H9 (cell line): ENCODE measurements around the gene MAN1A2. TPM values are rescaled to one million over a fixed set of nuclear protein-coding genes. Genes with fewer than 3 reads are reported as not detected.

Experiments used
- DNase-seq: peaks from one replicate; pipeline ENCODE4 v3.0.0-alpha.2; 2017
- H2AFZ ChIP-seq: one replicate; pipeline ENCODE4 v1.6.1; 2013; ENCODE audit warnings: mild to moderate bottlenecking, low read length, control low read depth, moderate library complexity
- H2AK5ac ChIP-seq: 2 replicates; pipeline ENCODE4 v1.6.1; 2013; ENCODE audit warnings: low read length, control low read depth, mixed read lengths; ENCODE audit not compliant: insufficient read length
- H2BK120ac ChIP-seq: one replicate; pipeline ENCODE4 v1.6.1; 2013; ENCODE audit warnings: low read depth, mild to moderate bottlenecking, low read length, control low read depth, inconsistent platforms; ENCODE audit not compliant: poor library complexity, severe bottlenecking
- H2BK12ac ChIP-seq: 2 replicates; pipeline ENCODE4 v1.6.1; 2013; ENCODE audit warnings: low read length, control low read depth, mixed read lengths, low read depth; ENCODE audit not compliant: insufficient read length
- H2BK15ac ChIP-seq: 2 replicates; pipeline ENCODE4 v1.6.1; 2013; ENCODE audit warnings: low read depth, low read length, control low read depth
- H2BK20ac ChIP-seq: one replicate; pipeline ENCODE4 v1.6.1; 2013; ENCODE audit warnings: low read depth, mild to moderate bottlenecking, low read length, control low read depth, inconsistent platforms; ENCODE audit not compliant: poor library complexity, severe bottlenecking
- H2BK5ac ChIP-seq: 2 replicates; pipeline ENCODE4 v1.6.1; 2013; ENCODE audit warnings: low read length, control low read depth, mixed read lengths; ENCODE audit not compliant: insufficient read length
- H3K14ac ChIP-seq: 2 replicates; pipeline ENCODE4 v1.6.1; 2013; ENCODE audit warnings: low read length, control low read depth; ENCODE audit not compliant: insufficient read depth
- H3K18ac ChIP-seq: 2 replicates; pipeline ENCODE4 v1.6.1; 2013; ENCODE audit warnings: low read depth, mild to moderate bottlenecking, mixed read lengths, low read length, control low read depth; ENCODE audit not compliant: insufficient read length
- H3K23ac ChIP-seq: 2 replicates; pipeline ENCODE4 v1.6.1; 2013; ENCODE audit warnings: low read length, control low read depth, mixed read lengths, low read depth; ENCODE audit not compliant: insufficient read length
- H3K23me2 ChIP-seq: 2 replicates; pipeline ENCODE4 v1.6.1; 2013; ENCODE audit warnings: low read depth, mild to moderate bottlenecking, mixed read lengths, low read length, control low read depth; ENCODE audit not compliant: insufficient read length, poor library complexity, severe bottlenecking
- H3K27ac ChIP-seq: 2 replicates; pipeline ENCODE4 v1.5.1; 2013; ENCODE audit warnings: low read length, control low read depth, mixed read lengths, low read depth; ENCODE audit not compliant: insufficient read length
- H3K27me3 ChIP-seq: 2 replicates; pipeline ENCODE4 v1.6.1; 2013; ENCODE audit warnings: low read length, control low read depth, inconsistent platforms; ENCODE audit not compliant: insufficient read depth
- H3K4ac ChIP-seq: 2 replicates; pipeline ENCODE4 v1.6.1; 2013; ENCODE audit warnings: low read depth, mild to moderate bottlenecking, control low read depth, inconsistent platforms, low read length, moderate library complexity
- H3K4me1 ChIP-seq: 2 replicates; pipeline ENCODE4 v1.6.1; 2013; ENCODE audit warnings: low read length, control low read depth, inconsistent platforms; ENCODE audit not compliant: insufficient read depth
- H3K4me2 ChIP-seq: 2 replicates; pipeline ENCODE4 v1.6.1; 2013; ENCODE audit warnings: low read length, control low read depth, mixed read lengths; ENCODE audit not compliant: insufficient read length, insufficient read depth
- H3K56ac ChIP-seq: 2 replicates; pipeline ENCODE4 v1.6.1; 2013; ENCODE audit warnings: low read depth, mild to moderate bottlenecking, mixed read lengths, low read length, control low read depth; ENCODE audit not compliant: insufficient read length
- H3K79me1 ChIP-seq: 2 replicates; pipeline ENCODE4 v1.6.1; 2013; ENCODE audit warnings: low read depth, mild to moderate bottlenecking, moderate library complexity, low read length, control low read depth, inconsistent platforms; ENCODE audit not compliant: insufficient read depth, poor library complexity, severe bottlenecking
- H3K79me2 ChIP-seq: 2 replicates; pipeline ENCODE4 v1.6.1; 2013; ENCODE audit warnings: low read length, control low read depth, inconsistent platforms; ENCODE audit not compliant: insufficient read depth
- H3K9ac ChIP-seq: 2 replicates; pipeline ENCODE4 v1.6.1; 2013; ENCODE audit warnings: low read length, control low read depth, mixed read lengths; ENCODE audit not compliant: insufficient read length; ENCODE audit errors: extremely low read depth
- H3K9me3 ChIP-seq: one replicate; pipeline ENCODE4 v1.6.1; 2013; ENCODE audit warnings: low read depth, low read length, inconsistent platforms; ENCODE audit not compliant: control insufficient read depth
- H3T11ph ChIP-seq: one replicate; pipeline ENCODE4 v1.6.1; 2013; ENCODE audit warnings: mild to moderate bottlenecking, low read length, control low read depth, inconsistent platforms
- H4K20me1 ChIP-seq: one replicate; pipeline ENCODE4 v1.6.1; 2013; ENCODE audit not compliant: control insufficient read depth, insufficient read length, insufficient read depth
- H4K5ac ChIP-seq: 2 replicates; pipeline ENCODE4 v1.6.1; 2013; ENCODE audit warnings: low read depth, mild to moderate bottlenecking, mixed read lengths, low read length, control low read depth; ENCODE audit not compliant: insufficient read length
- H4K8ac ChIP-seq: replicated peaks from 2 replicates; pipeline ENCODE4 v1.6.1; 2013; ENCODE audit warnings: low read length, control low read depth, mixed read lengths, low read depth; ENCODE audit not compliant: insufficient read length
- H4K91ac ChIP-seq: 2 replicates; pipeline ENCODE4 v1.6.1; 2013; ENCODE audit warnings: low read depth, mild to moderate bottlenecking, moderate library complexity, mixed read lengths, low read length, control low read depth; ENCODE audit not compliant: insufficient read length
- H3K27ac Mint-ChIP-seq, 3 experiments: 2 replicates in 2 of 3; 3 replicates in 1 of 3; pipeline ENCODE4 v1.8.0; 2020 to 2021; ENCODE audit warnings: mixed read lengths in 3 of 3, mild to moderate bottlenecking in 1 of 3, moderate library complexity in 1 of 3
- H3K27me3 Mint-ChIP-seq: 2 replicates; pipeline ENCODE4 v1.8.0; 2021; ENCODE audit warnings: low read depth, mild to moderate bottlenecking, moderate library complexity, mixed read lengths
- H3K36me3 Mint-ChIP-seq, 3 experiments: 2 replicates in 2 of 3; 3 replicates in 1 of 3; pipeline ENCODE4 v1.8.0; 2020 to 2021; ENCODE audit warnings: low read depth in 3 of 3, mixed read lengths in 3 of 3; ENCODE audit not compliant: insufficient read depth in 1 of 3
- H3K4me1 Mint-ChIP-seq, 2 experiments: 2 replicates each; pipeline ENCODE4 v1.8.0; 2020; ENCODE audit warnings: mixed read lengths in 2 of 2
- H3K4me3 Mint-ChIP-seq, 2 experiments: 2 replicates in 1 of 2; 3 replicates in 1 of 2; pipeline ENCODE4 v1.8.0; 2020 to 2021; ENCODE audit warnings: mild to moderate bottlenecking in 2 of 2, mixed read lengths in 2 of 2, moderate library complexity in 1 of 2
- H3K9me3 Mint-ChIP-seq, 2 experiments: 2 replicates in 1 of 2; 3 replicates in 1 of 2; pipeline ENCODE4 v1.8.0; 2020; ENCODE audit warnings: mild to moderate bottlenecking in 2 of 2, mixed read lengths in 2 of 2, moderate library complexity in 1 of 2
- CTCF ChIP-seq: fragments of 200-600 bp; sonication (generic); conservative IDR thresholded peaks from 3 replicates; pipeline ENCODE4 v1.8.0; 2021; ENCODE audit warnings: antibody characterized with exemption, mild to moderate bottlenecking
- total RNA-seq: library from RNA; stranded (reverse); gene quantifications from 2 replicates; pipeline ENCODE4 v1.2.1, GENCODE V29; 2021

Gene MAN1A2
- total RNA-seq, 1 experiment from 2014 or later = 24.0 TPM

- H2BK5ac ChIP-seq = no peak overlapping the region
- H2BK15ac ChIP-seq = no peak overlapping the region
- no peaks in the 10 kb centered on the region for H3K27me3 Mint-ChIP-seq
- H4K20me1 ChIP-seq = no peaks in the 10 kb centered on the region
- H3K27me3 ChIP-seq = no peaks in the 10 kb centered on the region
- no peaks in the 10 kb centered on the region for H3K79me1 ChIP-seq
- H3K18ac ChIP-seq = no peak overlapping the region
- H3K9me3 ChIP-seq = no peaks in the 10 kb centered on the region
- no peak overlapping the region for H4K5ac ChIP-seq
- no peak overlapping the region for H2AK5ac ChIP-seq
- H3K9ac ChIP-seq = no peak overlapping the region
- no peak overlapping the region for H2AFZ ChIP-seq
- peaks cover 19 to 22% of the 10 kb centered on the region in 2 experiments for H3K9me3 Mint-ChIP-seq
- no peaks in the 10 kb centered on the region for H3K23me2 ChIP-seq
- H3K4me3 Mint-ChIP-seq = no peak overlapping the region
- H3K4me1 Mint-ChIP-seq = 0 out of 4 replicates have a peak, but pooled peaks cover 0 to under 1% of the 10 kb centered on the region in 2 experiments
- no peak overlapping the region for H3K27ac ChIP-seq
- no peak overlapping the region for H2BK120ac ChIP-seq
- no peak overlapping the region for H3K23ac ChIP-seq
- H3K36me3 Mint-ChIP-seq = peaks cover 0 to 12% (median 11%) of the 10 kb centered on the region in 3 experiments; a peak in 6 of 7 replicates
- no peak for DNase-seq
- H3K4me2 ChIP-seq = no peak overlapping the region
- H3K79me2 ChIP-seq = no peaks in the 10 kb centered on the region
- no peak overlapping the region for H2BK12ac ChIP-seq
- no peak overlapping the region for H4K8ac ChIP-seq
- no peak overlapping the region for H3T11ph ChIP-seq
- no peak overlapping the region for H2BK20ac ChIP-seq
- H3K14ac ChIP-seq = no peak overlapping the region
- H3K4me1 ChIP-seq = no peaks in the 10 kb centered on the region
- no peak overlapping the region for H4K91ac ChIP-seq
- H3K27ac Mint-ChIP-seq = no peak overlapping the region
- no peak overlapping the region for H3K56ac ChIP-seq
- no peak for TF ChIP-seq CTCF
- H3K4ac ChIP-seq = no peak overlapping the region
Measured at GRCh38 chr1:117556341-117556740, 189.1 kb downstream of the MAN1A2 start.
